HepG2 (cell line): ENCODE results near the gene TBC1D5. TPM values are rescaled to one million over a fixed set of nuclear protein-coding genes. Genes with fewer than 3 reads are reported as not detected.

ENCODE experiments used
- ATAC-seq: fragments of 200-7000 bp; cut with Tn5 transposase; 3 replicates; pipeline ENCODE4 v1.9.1; 2020; ENCODE audit warnings: mild to moderate bottlenecking, moderate library complexity
- BruUV-seq: library from RNA; stranded (reverse); fragments of 400-500 nt; replicated peaks from 2 replicates; lab custom pipeline; 2021; lab: Mats Ljungman, UMichigan
- CTCF ChIA-PET: fragments of 300-600 bp; formaldehyde crosslinking; extraction: SDS; loops from one replicate; lab custom pipeline; 2021; ENCODE audit warnings: low total read pairs, inconsistent platforms, low intra/inter-chr PET ratio; lab: Yijun Ruan, JAX
- POLR2A ChIA-PET: fragments of 350-600 bp; sonication (Branson Sonifier 250); formaldehyde crosslinking; loops from one replicate; lab custom pipeline; 2020; ENCODE audit warnings: antibody characterized with exemption, inconsistent platforms; lab: Yijun Ruan, JAX
- DNase-seq: peaks from one replicate; pipeline ENCODE4 v3.0.0-alpha.2; 2015; ENCODE audit warnings: low spot score
- FAIRE-seq: peaks from 3 replicates; lab custom pipeline; 2011; peaks lifted over from hg19 to GRCh38; lab: Jason Lieb, UNC
- H2AFZ ChIP-seq: one replicate; pipeline ENCODE4 v1.6.1; 2011; ENCODE audit warnings: low read length, inconsistent platforms
- H3K27ac ChIP-seq: fragments of 300-600 bp; 3 replicates; pipeline ENCODE4 v1.8.0; 2011; ENCODE audit warnings: mixed run types, mild to moderate bottlenecking, mixed read lengths, low read length, inconsistent platforms; ENCODE audit not compliant: insufficient read depth; ENCODE audit errors: extremely low read length
- H3K27me3 ChIP-seq, 2 experiments: fragments of 200-600 bp in 1 of 2; 2 replicates in 1 of 2; 3 replicates in 1 of 2; pipeline versions ENCODE4 v1.6.0 to v1.8.0; 2011; ENCODE audit warnings: low read length in 2 of 2, mild to moderate bottlenecking in 2 of 2, moderate library complexity in 2 of 2, inconsistent platforms in 1 of 2; ENCODE audit not compliant: insufficient read depth in 2 of 2, control insufficient read depth in 1 of 2
- H3K36me3 ChIP-seq, 2 experiments: fragments of 200-600 bp in 1 of 2; replicated peaks in 1 of 2; 2 replicates in 1 of 2; 3 replicates in 1 of 2; pipeline versions ENCODE4 v1.5.1 to v1.8.0; 2011; ENCODE audit warnings: low read length in 2 of 2, inconsistent platforms in 1 of 2; ENCODE audit not compliant: insufficient read depth in 2 of 2, control insufficient read depth in 1 of 2
- H3K4me1 ChIP-seq: 2 replicates; pipeline ENCODE4 v1.5.1; 2012; ENCODE audit warnings: low read length, inconsistent platforms; ENCODE audit not compliant: insufficient read depth
- H3K4me2 ChIP-seq: 2 replicates; pipeline ENCODE4 v1.6.0; 2011; ENCODE audit warnings: low read depth, low read length, inconsistent platforms
- H3K4me3 ChIP-seq, 3 experiments: fragments of 200-600 bp in 1 of 3; sonication (generic), shearing (Covaris generic) in 1 of 3; replicated peaks in 1 of 3; 2 replicates each; pipeline ENCODE4 v1.5.1; 2011 to 2016; ENCODE audit warnings: low read length in 3 of 3, inconsistent platforms in 2 of 3, low read depth in 2 of 3, mild to moderate bottlenecking in 2 of 3, control low read depth in 1 of 3, mixed read lengths in 1 of 3; ENCODE audit not compliant: insufficient read depth in 1 of 3
- H3K79me2 ChIP-seq: one replicate; pipeline ENCODE4 v1.6.1; 2011; ENCODE audit warnings: low read length, inconsistent platforms; ENCODE audit not compliant: insufficient read depth
- H3K9ac ChIP-seq: 2 replicates; pipeline ENCODE4 v1.6.0; 2011; ENCODE audit warnings: mild to moderate bottlenecking, low read depth, low read length, inconsistent platforms; ENCODE audit not compliant: insufficient read depth
- H3K9me3 ChIP-seq: 2 replicates; pipeline ENCODE4 v1.5.1; 2012; ENCODE audit warnings: mild to moderate bottlenecking, low read length
- H4K20me1 ChIP-seq: 2 replicates; pipeline ENCODE4 v1.6.0; 2011; ENCODE audit warnings: inconsistent platforms, mild to moderate bottlenecking, low read length, moderate library complexity; ENCODE audit not compliant: insufficient read depth
- HNF4G ChIP-seq, 2 experiments: sonication (generic) in 1 of 2; formaldehyde crosslinking in 1 of 2; IDR thresholded peaks; 2 replicates each; pipeline versions ENCODE4 v1.4.0 to v1.6.1; 2011 to 2020; ENCODE audit warnings: borderline replicate concordance in 2 of 2, low read depth in 2 of 2, mild to moderate bottlenecking in 2 of 2, low read length in 1 of 2, missing genetic modification reagents in 1 of 2, moderate library complexity in 1 of 2
- HOXD1 ChIP-seq: sonication (generic); formaldehyde crosslinking; IDR thresholded peaks from 2 replicates; pipeline ENCODE4 v1.5.0; 2020; ENCODE audit warnings: missing genetic modification reagents
- ISL2 ChIP-seq: sonication (generic); formaldehyde crosslinking; IDR thresholded peaks from 2 replicates; pipeline ENCODE4 v1.5.0; 2020; ENCODE audit warnings: missing genetic modification reagents
- SAFB2 ChIP-seq: sonication (generic); formaldehyde crosslinking; IDR thresholded peaks from 2 replicates; pipeline ENCODE4 v1.5.1; 2020; ENCODE audit warnings: missing genetic modification reagents, low read depth, mild to moderate bottlenecking, borderline replicate concordance
- U2AF2 ChIP-seq: fragments of 200-400 bp; formaldehyde crosslinking; IDR thresholded peaks from 2 replicates; pipeline ENCODE4 v1.6.1; 2017; ENCODE audit warnings: low read depth, mild to moderate bottlenecking, low read length
- ZBTB49 ChIP-seq: sonication (generic); formaldehyde crosslinking; IDR thresholded peaks from 2 replicates; pipeline ENCODE4 v1.4.0; 2020; ENCODE audit warnings: missing genetic modification reagents, borderline replicate concordance
- ZEB1 ChIP-seq: IDR thresholded peaks from 2 replicates; pipeline ENCODE4 v1.6.1; 2012; ENCODE audit warnings: mild to moderate bottlenecking, low read depth, inconsistent platforms; ENCODE audit not compliant: insufficient replicate concordance
- ZHX1 ChIP-seq: sonication (generic); formaldehyde crosslinking; IDR thresholded peaks from 2 replicates; pipeline ENCODE4 v1.8.1; 2022; ENCODE audit warnings: low read depth, mild to moderate bottlenecking, missing genetic modification reagents
- ZNF136 ChIP-seq: sonication (generic); formaldehyde crosslinking; IDR thresholded peaks from 2 replicates; pipeline ENCODE4 v1.8.1; 2022; ENCODE audit warnings: low read depth, mild to moderate bottlenecking, moderate library complexity, missing genetic modification reagents
- ZNF619 ChIP-seq: sonication (generic); formaldehyde crosslinking; IDR thresholded peaks from 2 replicates; pipeline ENCODE4 v1.4.0; 2020; ENCODE audit warnings: mild to moderate bottlenecking, missing genetic modification reagents
- WGBS: methylation state at CpG from one replicate; pipeline ENCODE4 v1.1.6; 2017; ENCODE audit warnings: low lambda C conversion rate; 5-methylcytosine and 5-hydroxymethylcytosine counted together
- in situ Hi-C: cut with HindIII; loops from 2 replicates; pipeline ENCODE4 v1.10.0; 2017; ENCODE audit warnings: low pct_unique_long_range_greater_than_20kb; ENCODE audit not compliant: extremely low pct_ligation_motif_present
- intact Hi-C: fragments of 100-400 bp; cut with micrococcal nuclease; formaldehyde crosslinking; loops from one replicate; pipeline ENCODE4 v1.10.0; 2022; ENCODE audit not compliant: unreplicated experiment
- polyA plus RNA-seq, 8 experiments: library from polyadenylated mRNA; depleted of rRNA in 3 of 8; stranded (reverse) in 7 of 8; unstranded in 1 of 8; fragments of >200 nt; fragmentation: Illumina TruSeq in 4 of 8; extraction: Trizol in 4 of 8; gene quantifications; 2 replicates each; pipeline versions ENCODE4 v1.2.1 to v1.2.3, GENCODE V29; 2011 to 2016; ENCODE audit warnings: low read depth in 4 of 8, missing spikeins in 1 of 8, mixed read lengths in 1 of 8; ENCODE audit not compliant: insufficient read depth in 1 of 8
- total RNA-seq, 5 experiments: library from RNA; depleted of rRNA; stranded (reverse); fragments of >200 nt; fragmentation: Illumina TruSeq; extraction: Trizol; gene quantifications; 2 replicates each; pipeline ENCODE4 v1.2.3, GENCODE V29; 2016; ENCODE audit warnings: low read depth in 1 of 5
- TF ChIP-seq, protein P1 (sequence below): sonication (generic); formaldehyde crosslinking; IDR thresholded peaks from 2 replicates; pipeline ENCODE4 v1.8.0; 2022; ENCODE audit warnings: mild to moderate bottlenecking, missing genetic modification reagents, moderate library complexity
- TF ChIP-seq, protein P2 (sequence below): sonication (generic); formaldehyde crosslinking; IDR thresholded peaks from 2 replicates; pipeline ENCODE4 v1.9.0; 2021; ENCODE audit warnings: mild to moderate bottlenecking, missing genetic modification reagents

Gene TBC1D5
- total and polyA plus RNA-seq, 2 of the 13 experiments (the other 11 are each of a cell fraction or from before 2014, with no cell fraction given): 19.2 to 33.3 TPM

- POLR2A ChIA-PET: no interaction called here
- H3K9me3 ChIP-seq: no peaks in the 10 kb centered on the region
- intact Hi-C loops: no loop called here
- CTCF ChIA-PET: no interaction called here
- no peak overlapping the region for H2AFZ ChIP-seq
- H4K20me1 ChIP-seq: no peaks in the 10 kb centered on the region
- H3K4me3 ChIP-seq: no peak overlapping the region
- BruUV-seq: no TSS peak
- H3K4me2 ChIP-seq: no peak overlapping the region
- no peaks in the 10 kb centered on the region for H3K79me2 ChIP-seq
- FAIRE-seq (no peak), DNase-seq (no peak), ATAC-seq (no peak)
- no peaks in the 10 kb centered on the region for H3K36me3 ChIP-seq
- in situ Hi-C loops: no loop called here
- 81% methylated on average over 1 of the region's 1 CpG for WGBS
- no peak overlapping the region for H3K9ac ChIP-seq
- no peak overlapping the region for H3K27ac ChIP-seq
- H3K27me3 ChIP-seq: no peaks in the 10 kb centered on the region
- H3K4me1 ChIP-seq: peaks cover 9% of the 10 kb centered on the region
- TF ChIP-seq ISL2 (CRISPR knock-in tag) (no peak), HNF4G (IDR thresholded peaks at IDR 0.05; ENCODE audit: borderline replicate concordance, low read depth, low read length) (no peak), HNF4G (CRISPR knock-in tag; IDR thresholded peaks at IDR 0.05; ENCODE audit: borderline replicate concordance, low read depth) (no peak), U2AF2 (no peak), SAFB2 (CRISPR knock-in tag) (no peak), ZHX1 (CRISPR knock-in tag) (no peak), ZNF619 (CRISPR knock-in tag) (no peak), ZBTB49 (no peak), ZNF136 (CRISPR knock-in tag) (no peak), ZEB1 (no peak), HOXD1 (CRISPR knock-in tag) (no peak)
- TF ChIP-seq, protein P1, sequence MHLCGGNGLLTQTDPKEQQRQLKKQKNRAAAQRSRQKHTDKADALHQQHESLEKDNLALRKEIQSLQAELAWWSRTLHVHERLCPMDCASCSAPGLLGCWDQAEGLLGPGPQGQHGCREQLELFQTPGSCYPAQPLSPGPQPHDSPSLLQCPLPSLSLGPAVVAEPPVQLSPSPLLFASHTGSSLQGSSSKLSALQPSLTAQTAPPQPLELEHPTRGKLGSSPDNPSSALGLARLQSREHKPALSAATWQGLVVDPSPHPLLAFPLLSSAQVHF (CRISPR knock-in tag): no peak
- TF ChIP-seq, protein P2, sequence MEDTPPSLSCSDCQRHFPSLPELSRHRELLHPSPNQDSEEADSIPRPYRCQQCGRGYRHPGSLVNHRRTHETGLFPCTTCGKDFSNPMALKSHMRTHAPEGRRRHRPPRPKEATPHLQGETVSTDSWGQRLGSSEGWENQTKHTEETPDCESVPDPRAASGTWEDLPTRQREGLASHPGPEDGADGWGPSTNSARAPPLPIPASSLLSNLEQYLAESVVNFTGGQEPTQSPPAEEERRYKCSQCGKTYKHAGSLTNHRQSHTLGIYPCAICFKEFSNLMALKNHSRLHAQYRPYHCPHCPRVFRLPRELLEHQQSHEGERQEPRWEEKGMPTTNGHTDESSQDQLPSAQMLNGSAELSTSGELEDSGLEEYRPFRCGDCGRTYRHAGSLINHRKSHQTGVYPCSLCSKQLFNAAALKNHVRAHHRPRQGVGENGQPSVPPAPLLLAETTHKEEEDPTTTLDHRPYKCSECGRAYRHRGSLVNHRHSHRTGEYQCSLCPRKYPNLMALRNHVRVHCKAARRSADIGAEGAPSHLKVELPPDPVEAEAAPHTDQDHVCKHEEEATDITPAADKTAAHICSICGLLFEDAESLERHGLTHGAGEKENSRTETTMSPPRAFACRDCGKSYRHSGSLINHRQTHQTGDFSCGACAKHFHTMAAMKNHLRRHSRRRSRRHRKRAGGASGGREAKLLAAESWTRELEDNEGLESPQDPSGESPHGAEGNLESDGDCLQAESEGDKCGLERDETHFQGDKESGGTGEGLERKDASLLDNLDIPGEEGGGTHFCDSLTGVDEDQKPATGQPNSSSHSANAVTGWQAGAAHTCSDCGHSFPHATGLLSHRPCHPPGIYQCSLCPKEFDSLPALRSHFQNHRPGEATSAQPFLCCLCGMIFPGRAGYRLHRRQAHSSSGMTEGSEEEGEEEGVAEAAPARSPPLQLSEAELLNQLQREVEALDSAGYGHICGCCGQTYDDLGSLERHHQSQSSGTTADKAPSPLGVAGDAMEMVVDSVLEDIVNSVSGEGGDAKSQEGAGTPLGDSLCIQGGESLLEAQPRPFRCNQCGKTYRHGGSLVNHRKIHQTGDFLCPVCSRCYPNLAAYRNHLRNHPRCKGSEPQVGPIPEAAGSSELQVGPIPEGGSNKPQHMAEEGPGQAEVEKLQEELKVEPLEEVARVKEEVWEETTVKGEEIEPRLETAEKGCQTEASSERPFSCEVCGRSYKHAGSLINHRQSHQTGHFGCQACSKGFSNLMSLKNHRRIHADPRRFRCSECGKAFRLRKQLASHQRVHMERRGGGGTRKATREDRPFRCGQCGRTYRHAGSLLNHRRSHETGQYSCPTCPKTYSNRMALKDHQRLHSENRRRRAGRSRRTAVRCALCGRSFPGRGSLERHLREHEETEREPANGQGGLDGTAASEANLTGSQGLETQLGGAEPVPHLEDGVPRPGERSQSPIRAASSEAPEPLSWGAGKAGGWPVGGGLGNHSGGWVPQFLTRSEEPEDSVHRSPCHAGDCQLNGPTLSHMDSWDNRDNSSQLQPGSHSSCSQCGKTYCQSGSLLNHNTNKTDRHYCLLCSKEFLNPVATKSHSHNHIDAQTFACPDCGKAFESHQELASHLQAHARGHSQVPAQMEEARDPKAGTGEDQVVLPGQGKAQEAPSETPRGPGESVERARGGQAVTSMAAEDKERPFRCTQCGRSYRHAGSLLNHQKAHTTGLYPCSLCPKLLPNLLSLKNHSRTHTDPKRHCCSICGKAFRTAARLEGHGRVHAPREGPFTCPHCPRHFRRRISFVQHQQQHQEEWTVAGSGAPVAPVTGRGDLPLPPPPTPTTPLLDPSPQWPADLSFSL: no peak
Measured at GRCh38 chr3:17243621-17244020, 498.8 kb downstream of the TBC1D5 start.
